Progenitor cell of endocrine pancreas (in vitro differentiated cells): ENCODE measurements around the gene MSI2. TPM values are rescaled to one million over a fixed set of nuclear protein-coding genes. Genes with fewer than 3 reads are reported as not detected.

ENCODE experiments used
- DNase-seq: peaks from one replicate; pipeline ENCODE4 v3.0.0; 2021; ENCODE audit warnings: low spot score; ENCODE audit not compliant: unreplicated experiment
- H3K27ac Mint-ChIP-seq: 2 replicates; pipeline ENCODE4 v1.8.0; 2021; ENCODE audit warnings: mild to moderate bottlenecking, moderate library complexity, mixed read lengths
- H3K27me3 Mint-ChIP-seq: 2 replicates; pipeline ENCODE4 v1.8.0; 2021; ENCODE audit warnings: mixed read lengths
- H3K36me3 Mint-ChIP-seq: 2 replicates; pipeline ENCODE4 v1.8.0; 2022; ENCODE audit warnings: mixed read lengths; ENCODE audit not compliant: insufficient read depth
- H3K4me1 Mint-ChIP-seq: 2 replicates; pipeline ENCODE4 v1.8.0; 2021; ENCODE audit warnings: low read depth, mixed read lengths
- H3K4me3 Mint-ChIP-seq: 2 replicates; pipeline ENCODE4 v1.8.0; 2021; ENCODE audit warnings: low read depth, mild to moderate bottlenecking, moderate library complexity, mixed read lengths
- H3K9me3 Mint-ChIP-seq: 2 replicates; pipeline ENCODE4 v1.8.0; 2021; ENCODE audit warnings: low read depth, mixed read lengths
- CTCF ChIP-seq: fragments of 200-600 bp; sonication (generic); IDR thresholded peaks from one replicate; pipeline ENCODE4 v1.5.0; 2021; ENCODE audit warnings: antibody characterized with exemption, mild to moderate bottlenecking; ENCODE audit not compliant: unreplicated experiment
- total RNA-seq: library from RNA; stranded (reverse); gene quantifications from 2 replicates; pipeline ENCODE4 v1.2.1, GENCODE V29; 2021

Gene MSI2
- total RNA-seq, 1 donor from 2014 or later, result 164 TPM

- Mint-ChIP-seq H3K36me3 (no peaks in the 10 kb centered on the region), H3K27me3 (peaks cover 81% of the 10 kb centered on the region), H3K4me3 (no peak overlapping the region), H3K4me1 (no peaks in the 10 kb centered on the region), H3K9me3 (no peaks in the 10 kb centered on the region), H3K27ac (no peak overlapping the region)
- no peak for DNase-seq
- no peak for TF ChIP-seq CTCF
These were observed 475.7 kb downstream of the MSI2 start for GRCh38 chr17:57732062-57732461.

GRCh38 chr17:57733085-57733484 is 476.8 kb downstream of the MSI2 start:
- no peak overlapping the region for H3K4me3 Mint-ChIP-seq
- no peak for DNase-seq
- TF ChIP-seq CTCF, result no peak
- peaks cover 75% of the 10 kb centered on the region for H3K27me3 Mint-ChIP-seq
- H3K27ac Mint-ChIP-seq, result no peak overlapping the region
- no peaks in the 10 kb centered on the region for H3K9me3 Mint-ChIP-seq
- no peaks in the 10 kb centered on the region for H3K36me3 Mint-ChIP-seq
- H3K4me1 Mint-ChIP-seq, result no peaks in the 10 kb centered on the region

Other genes starting within 250 kb of the MSI2 start
- 63.3 and 67.9 TPM in 2 replicates for gene AKAP1, start 171.3 kb upstream of the MSI2 start, total RNA-seq